HG02678 (cell line): Measurements from ENCODE around the gene SUSD1.

Experiments used
- ATAC-seq: cut with Tn5 transposase; IDR thresholded peaks from one replicate; pipeline ENCODE4 v1.9.1; 2021; ENCODE audit warnings: mild to moderate bottlenecking, moderate library complexity; ENCODE audit not compliant: unreplicated experiment

The SUSD1 gene

DNA sequence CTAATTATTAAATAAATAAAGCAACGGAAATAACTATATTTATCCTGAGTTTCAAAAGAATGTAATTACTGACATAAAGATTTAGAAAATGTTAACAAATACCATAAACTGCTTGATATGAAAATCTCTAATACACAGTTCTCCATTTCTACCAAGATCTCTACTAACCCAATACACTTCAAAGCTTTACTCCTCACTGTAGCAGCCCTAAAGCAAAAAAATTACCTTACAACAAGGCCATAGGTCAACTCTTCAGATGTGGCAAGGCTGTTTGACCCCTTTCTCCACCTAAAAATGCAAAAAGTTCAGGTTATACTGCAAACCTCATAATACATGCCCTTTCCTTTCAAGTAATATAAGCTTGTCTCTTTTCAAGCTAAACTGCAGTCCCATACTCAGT is 181.8 kb downstream of the SUSD1 start:
- ATAC-seq: no peak

DNA sequence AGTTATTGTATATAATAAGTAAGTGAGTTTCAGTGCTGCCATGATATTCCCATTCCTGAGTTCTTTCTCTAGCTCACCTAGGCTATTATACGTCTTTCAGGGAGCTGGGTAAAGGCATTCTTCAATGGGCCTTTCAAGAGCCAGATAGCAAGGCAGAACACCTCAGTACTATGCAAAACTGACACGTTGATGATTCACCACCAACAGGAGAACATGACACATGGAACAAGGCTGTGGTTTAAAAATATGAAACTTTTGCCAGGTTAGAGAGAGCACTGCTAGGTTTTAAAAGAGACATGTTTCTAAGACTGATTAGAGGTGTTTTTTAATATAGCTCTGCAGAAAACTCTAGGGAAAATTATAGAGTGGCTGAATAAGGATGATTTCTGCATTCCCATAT is 182.6 kb downstream of the SUSD1 start:
- ATAC-seq: peak; percentile 85

DNA sequence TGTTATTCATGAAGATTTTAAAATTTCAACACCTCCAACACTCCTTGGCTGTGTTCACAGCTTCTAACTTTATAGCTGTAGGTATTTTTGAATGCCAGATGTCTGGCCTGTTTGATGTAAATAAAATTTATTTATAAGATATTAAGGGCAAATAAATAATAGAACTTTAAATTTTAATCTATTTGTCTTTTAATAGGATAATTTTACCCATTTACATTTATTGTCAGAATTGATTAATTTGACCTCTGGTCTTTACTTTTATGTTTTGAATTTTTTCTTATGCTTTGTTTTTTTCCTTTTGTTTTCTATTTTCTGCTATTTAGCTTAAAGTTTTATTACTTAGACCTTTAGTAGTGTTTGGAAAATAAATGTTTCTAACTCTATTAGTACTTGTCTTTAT is 183.9 kb downstream of the SUSD1 start:
- ATAC-seq: no peak
